Spinal cord (tissue), 10 donors: ENCODE measurements around the gene GALNT2. TPM values are rescaled to one million over a fixed set of nuclear protein-coding genes. Genes with fewer than 3 reads are reported as not detected.

ENCODE experiments used
- DNase-seq, 6 donors: peaks; one replicate each; pipeline versions ENCODE4 v3.0.0 to v3.0.0-alpha.2; 2013 to 2015; ENCODE audit warnings: low spot score in 6 of 6, low read depth in 4 of 6
- H3K27ac ChIP-seq: one replicate; pipeline ENCODE4 v1.5.1; 2013; ENCODE audit warnings: low read depth, low read length, control low read depth
- H3K27me3 ChIP-seq: one replicate; pipeline ENCODE4 v1.6.1; 2013; ENCODE audit warnings: low read length; ENCODE audit not compliant: control insufficient read depth, insufficient read depth
- H3K36me3 ChIP-seq: one replicate; pipeline ENCODE4 v1.6.1; 2013; ENCODE audit warnings: low read length; ENCODE audit not compliant: control insufficient read depth, insufficient read depth
- H3K4me1 ChIP-seq: one replicate; pipeline ENCODE4 v1.6.1; 2013; ENCODE audit warnings: low read length; ENCODE audit not compliant: control insufficient read depth, insufficient read depth
- H3K4me3 ChIP-seq: one replicate; pipeline ENCODE4 v1.5.1; 2013; ENCODE audit warnings: low read depth, low read length, control low read depth
- H3K9me3 ChIP-seq: one replicate; pipeline ENCODE4 v1.6.1; 2013; ENCODE audit warnings: low read length; ENCODE audit not compliant: control insufficient read depth, insufficient read depth
- WGBS: methylation state at CpG from one replicate; pipeline ENCODE4 v1.1.5; 2013; ENCODE audit warnings: missing lambda C conversion rate; ENCODE audit not compliant: insufficient coverage; 5-methylcytosine and 5-hydroxymethylcytosine counted together
- polyA plus RNA-seq, 2 donors: library from polyadenylated mRNA; unstranded; fragments of 120-200 nt; gene quantifications; one replicate each; pipeline ENCODE4 v1.2.1, GENCODE V29; 2013; ENCODE audit not compliant: insufficient read length in 2 of 2
- total RNA-seq, 2 donors: library from RNA; depleted of rRNA in 1 of 2; stranded (reverse); fragments of 120-200 nt in 1 of 2; fragments of >200 nt in 1 of 2; gene quantifications; one replicate each; pipeline versions ENCODE4 v1.2.3 to v1.2.4, GENCODE V29; 2013 to 2014
- donor health status: healthy.

Gene GALNT2
- total and polyA plus RNA-seq, 4 donors: 34.2 to 59.4 (median 47.7) TPM

- H3K27me3 ChIP-seq: no peaks in the 10 kb centered on the region
- DNase-seq: no peak
- no CpG with 5 or more reads among the region's 2 CpGs for WGBS
Observed at GRCh38 chr1:230030122-230030821, 36.8 kb upstream of the GALNT2 start.

GRCh38 chr1:230031131-230031530, 35.9 kb upstream of the GALNT2 start:
- H3K36me3 ChIP-seq: no peaks in the 10 kb centered on the region
- H3K4me1 ChIP-seq: no peaks in the 10 kb centered on the region
- no peaks in the 10 kb centered on the region for H3K9me3 ChIP-seq
- no peak overlapping the region for H3K27ac ChIP-seq
- no peak overlapping the region for H3K4me3 ChIP-seq
- DNase-seq: no peak
- no peaks in the 10 kb centered on the region for H3K27me3 ChIP-seq
- WGBS: 82% methylated on average over 3 of the region's 3 CpGs

More at GRCh38 chr1:230030122-230030821, 36.8 kb upstream of the GALNT2 start:
- Histone ChIP-seq H3K27ac (no peak overlapping the region), H3K9me3 (no peaks in the 10 kb centered on the region), H3K4me3 (no peak overlapping the region), H3K36me3 (no peaks in the 10 kb centered on the region), H3K4me1 (no peaks in the 10 kb centered on the region)

GRCh38 chr1:230032516-230033281, 34.3 kb upstream of the GALNT2 start:
- no peaks in the 10 kb centered on the region for H3K27me3 ChIP-seq
- DNase-seq: no peak
- H3K4me3 ChIP-seq: no peak overlapping the region
- H3K4me1 ChIP-seq: no peaks in the 10 kb centered on the region
- H3K27ac ChIP-seq: no peak overlapping the region
- H3K36me3 ChIP-seq: no peaks in the 10 kb centered on the region
- 92% methylated on average over 2 of the region's 6 CpGs for WGBS
- H3K9me3 ChIP-seq: no peaks in the 10 kb centered on the region

GRCh38 chr1:230037261-230037660, 29.8 kb upstream of the GALNT2 start:
- no peak overlapping the region for H3K4me3 ChIP-seq
- no peaks in the 10 kb centered on the region for H3K4me1 ChIP-seq
- no peaks in the 10 kb centered on the region for H3K27me3 ChIP-seq
- no peaks in the 10 kb centered on the region for H3K36me3 ChIP-seq
- WGBS: 63% methylated on average over 1 of the region's 3 CpGs
- no peak overlapping the region for H3K27ac ChIP-seq
- no peaks in the 10 kb centered on the region for H3K9me3 ChIP-seq
- no peak for DNase-seq

GRCh38 chr1:230040440-230040839, 26.6 kb upstream of the GALNT2 start:
- WGBS: 87% methylated on average over 8 of the region's 10 CpGs
- no peaks in the 10 kb centered on the region for H3K27me3 ChIP-seq
- H3K4me1 ChIP-seq: no peaks in the 10 kb centered on the region
- H3K36me3 ChIP-seq: no peaks in the 10 kb centered on the region
- DNase-seq: no peak
- no peak overlapping the region for H3K4me3 ChIP-seq
- no peak overlapping the region for H3K27ac ChIP-seq
- H3K9me3 ChIP-seq: no peaks in the 10 kb centered on the region

GRCh38 chr1:230043081-230043480, 24.0 kb upstream of the GALNT2 start:
- no peak overlapping the region for H3K27ac ChIP-seq
- no peak for DNase-seq
- H3K4me3 ChIP-seq: no peak overlapping the region
- no peaks in the 10 kb centered on the region for H3K27me3 ChIP-seq
- no peaks in the 10 kb centered on the region for H3K4me1 ChIP-seq
- no peaks in the 10 kb centered on the region for H3K36me3 ChIP-seq
- no peaks in the 10 kb centered on the region for H3K9me3 ChIP-seq
- WGBS: 90% methylated on average over 3 of the region's 3 CpGs

- DNase-seq: no peak
- no peaks in the 10 kb centered on the region for H3K9me3 ChIP-seq
- H3K4me1 ChIP-seq: no peaks in the 10 kb centered on the region
- H3K4me3 ChIP-seq: no peak overlapping the region
- no peaks in the 10 kb centered on the region for H3K36me3 ChIP-seq
- no peak overlapping the region for H3K27ac ChIP-seq
- no peaks in the 10 kb centered on the region for H3K27me3 ChIP-seq
- WGBS: 94% methylated on average over 5 of the region's 7 CpGs
Observed at GRCh38 chr1:230044729-230045128, 22.3 kb upstream of the GALNT2 start.

GRCh38 chr1:230047114-230047865, 19.7 kb upstream of the GALNT2 start:
- DNase-seq: no peak
- Histone ChIP-seq H3K27ac (no peak overlapping the region), H3K9me3 (no peaks in the 10 kb centered on the region), H3K4me1 (no peaks in the 10 kb centered on the region), H3K4me3 (no peak overlapping the region), H3K27me3 (no peaks in the 10 kb centered on the region), H3K36me3 (no peaks in the 10 kb centered on the region)
- WGBS: 68% methylated on average over 8 of the region's 10 CpGs

GRCh38 chr1:230048322-230048721, 18.7 kb upstream of the GALNT2 start:
- Histone ChIP-seq H3K4me3 (no peak overlapping the region), H3K36me3 (no peaks in the 10 kb centered on the region), H3K4me1 (no peaks in the 10 kb centered on the region), H3K27ac (no peak overlapping the region), H3K27me3 (no peaks in the 10 kb centered on the region), H3K9me3 (no peaks in the 10 kb centered on the region)
- WGBS: 100% methylated on average over 1 of the region's 2 CpGs
- no peak for DNase-seq
